HepG2 (cell line): ENCODE measurements around the gene CYBB. TPM values are rescaled to one million over a fixed set of nuclear protein-coding genes. Genes with fewer than 3 reads are reported as not detected.

Experiments used
- ATAC-seq: fragments of 200-7000 bp; cut with Tn5 transposase; 3 replicates; pipeline ENCODE4 v1.9.1; 2020; ENCODE audit warnings: mild to moderate bottlenecking, moderate library complexity
- BruUV-seq: library from RNA; stranded (reverse); fragments of 400-500 nt; replicated peaks from 2 replicates; lab custom pipeline; 2021; lab: Mats Ljungman, UMichigan
- CTCF ChIA-PET: fragments of 300-600 bp; formaldehyde crosslinking; extraction: SDS; loops from one replicate; lab custom pipeline; 2021; ENCODE audit warnings: low total read pairs, inconsistent platforms, low intra/inter-chr PET ratio; lab: Yijun Ruan, JAX
- POLR2A ChIA-PET: fragments of 350-600 bp; sonication (Branson Sonifier 250); formaldehyde crosslinking; loops from one replicate; lab custom pipeline; 2020; ENCODE audit warnings: antibody characterized with exemption, inconsistent platforms; lab: Yijun Ruan, JAX
- DNase-seq: peaks from one replicate; pipeline ENCODE4 v3.0.0-alpha.2; 2015; ENCODE audit warnings: low spot score
- FAIRE-seq: peaks from 3 replicates; lab custom pipeline; 2011; peaks lifted over from hg19 to GRCh38; lab: Jason Lieb, UNC
- H2AFZ ChIP-seq: one replicate; pipeline ENCODE4 v1.6.1; 2011; ENCODE audit warnings: low read length, inconsistent platforms
- H3K27ac ChIP-seq: fragments of 300-600 bp; 3 replicates; pipeline ENCODE4 v1.8.0; 2011; ENCODE audit warnings: mixed run types, mild to moderate bottlenecking, mixed read lengths, low read length, inconsistent platforms; ENCODE audit not compliant: insufficient read depth; ENCODE audit errors: extremely low read length
- H3K27me3 ChIP-seq, 2 experiments: fragments of 200-600 bp in 1 of 2; 2 replicates in 1 of 2; 3 replicates in 1 of 2; pipeline versions ENCODE4 v1.6.0 to v1.8.0; 2011; ENCODE audit warnings: low read length in 2 of 2, mild to moderate bottlenecking in 2 of 2, moderate library complexity in 2 of 2, inconsistent platforms in 1 of 2; ENCODE audit not compliant: insufficient read depth in 2 of 2, control insufficient read depth in 1 of 2
- H3K36me3 ChIP-seq, 2 experiments: fragments of 200-600 bp in 1 of 2; replicated peaks in 1 of 2; 2 replicates in 1 of 2; 3 replicates in 1 of 2; pipeline versions ENCODE4 v1.5.1 to v1.8.0; 2011; ENCODE audit warnings: low read length in 2 of 2, inconsistent platforms in 1 of 2; ENCODE audit not compliant: insufficient read depth in 2 of 2, control insufficient read depth in 1 of 2
- H3K4me1 ChIP-seq: 2 replicates; pipeline ENCODE4 v1.5.1; 2012; ENCODE audit warnings: low read length, inconsistent platforms; ENCODE audit not compliant: insufficient read depth
- H3K4me2 ChIP-seq: 2 replicates; pipeline ENCODE4 v1.6.0; 2011; ENCODE audit warnings: low read depth, low read length, inconsistent platforms
- H3K4me3 ChIP-seq, 3 experiments: fragments of 200-600 bp in 1 of 3; sonication (generic), shearing (Covaris generic) in 1 of 3; replicated peaks in 1 of 3; 2 replicates each; pipeline ENCODE4 v1.5.1; 2011 to 2016; ENCODE audit warnings: low read length in 3 of 3, inconsistent platforms in 2 of 3, low read depth in 2 of 3, mild to moderate bottlenecking in 2 of 3, control low read depth in 1 of 3, mixed read lengths in 1 of 3; ENCODE audit not compliant: insufficient read depth in 1 of 3
- H3K79me2 ChIP-seq: one replicate; pipeline ENCODE4 v1.6.1; 2011; ENCODE audit warnings: low read length, inconsistent platforms; ENCODE audit not compliant: insufficient read depth
- H3K9ac ChIP-seq: 2 replicates; pipeline ENCODE4 v1.6.0; 2011; ENCODE audit warnings: mild to moderate bottlenecking, low read depth, low read length, inconsistent platforms; ENCODE audit not compliant: insufficient read depth
- H3K9me3 ChIP-seq: 2 replicates; pipeline ENCODE4 v1.5.1; 2012; ENCODE audit warnings: mild to moderate bottlenecking, low read length
- H4K20me1 ChIP-seq: 2 replicates; pipeline ENCODE4 v1.6.0; 2011; ENCODE audit warnings: inconsistent platforms, mild to moderate bottlenecking, low read length, moderate library complexity; ENCODE audit not compliant: insufficient read depth
- DPF2 ChIP-seq: sonication (generic); formaldehyde crosslinking; IDR thresholded peaks from 2 replicates; pipeline ENCODE4 v1.4.0; 2020; ENCODE audit warnings: mild to moderate bottlenecking, low read depth, missing genetic modification reagents, borderline replicate concordance
- HNF4G ChIP-seq, 2 experiments: sonication (generic) in 1 of 2; formaldehyde crosslinking in 1 of 2; IDR thresholded peaks; 2 replicates each; pipeline versions ENCODE4 v1.4.0 to v1.6.1; 2011 to 2020; ENCODE audit warnings: borderline replicate concordance in 2 of 2, low read depth in 2 of 2, mild to moderate bottlenecking in 2 of 2, low read length in 1 of 2, missing genetic modification reagents in 1 of 2, moderate library complexity in 1 of 2
- HOXA7 ChIP-seq: sonication (generic); formaldehyde crosslinking; IDR thresholded peaks from 2 replicates; pipeline ENCODE4 v1.8.1; 2022; ENCODE audit warnings: mild to moderate bottlenecking, missing genetic modification reagents, moderate library complexity
- IKZF1 ChIP-seq: fragments of 450-650 bp; IDR thresholded peaks from 2 replicates; pipeline ENCODE4 v1.7.1; 2016
- KLF12 ChIP-seq: sonication (generic); formaldehyde crosslinking; IDR thresholded peaks from 2 replicates; pipeline ENCODE4 v1.4.0; 2020; ENCODE audit warnings: missing genetic modification reagents, borderline replicate concordance
- MTF1 ChIP-seq: sonication (generic); formaldehyde crosslinking; IDR thresholded peaks from 2 replicates; pipeline ENCODE4 v1.5.0; 2020; ENCODE audit warnings: missing genetic modification reagents
- SAFB2 ChIP-seq: sonication (generic); formaldehyde crosslinking; IDR thresholded peaks from 2 replicates; pipeline ENCODE4 v1.5.1; 2020; ENCODE audit warnings: missing genetic modification reagents, low read depth, mild to moderate bottlenecking, borderline replicate concordance
- ZFP82 ChIP-seq: sonication (generic); formaldehyde crosslinking; IDR thresholded peaks from 2 replicates; pipeline ENCODE4 v1.5.1; 2020; ENCODE audit warnings: mild to moderate bottlenecking, missing genetic modification reagents, borderline replicate concordance
- ZKSCAN1 ChIP-seq: fragments of 150-350 bp; IDR thresholded peaks from 2 replicates; pipeline ENCODE4 v1.6.1; 2014; ENCODE audit warnings: low read length
- ZNF335 ChIP-seq: sonication (generic); formaldehyde crosslinking; IDR thresholded peaks from 2 replicates; pipeline ENCODE4 v1.4.0; 2020; ENCODE audit warnings: missing genetic modification reagents
- ZNF468 ChIP-seq: sonication (generic); formaldehyde crosslinking; IDR thresholded peaks from 2 replicates; pipeline ENCODE4 v1.8.0; 2022; ENCODE audit warnings: mild to moderate bottlenecking, moderate library complexity, missing genetic modification reagents
- ZNF589 ChIP-seq: sonication (generic); formaldehyde crosslinking; conservative IDR thresholded peaks from 2 replicates; pipeline ENCODE4 v1.8.0; 2022; ENCODE audit warnings: mild to moderate bottlenecking, moderate library complexity, missing genetic modification reagents
- ZNF607 ChIP-seq: sonication (generic); formaldehyde crosslinking; IDR thresholded peaks from 2 replicates; pipeline ENCODE4 v1.5.1; 2020; ENCODE audit warnings: missing genetic modification reagents, mild to moderate bottlenecking, borderline replicate concordance
- ZNF713 ChIP-seq: sonication (generic); formaldehyde crosslinking; IDR thresholded peaks from 2 replicates; pipeline ENCODE4 v1.4.0; 2020; ENCODE audit warnings: mild to moderate bottlenecking, missing genetic modification reagents
- ZNF782 ChIP-seq: sonication (generic); formaldehyde crosslinking; IDR thresholded peaks from 2 replicates; pipeline ENCODE4 v1.4.0; 2020; ENCODE audit warnings: missing genetic modification reagents, mild to moderate bottlenecking, borderline replicate concordance
- ZSCAN21 ChIP-seq: sonication (generic); formaldehyde crosslinking; IDR thresholded peaks from 2 replicates; pipeline ENCODE4 v1.8.0; 2022; ENCODE audit warnings: mild to moderate bottlenecking, missing genetic modification reagents, moderate library complexity, borderline replicate concordance
- whole genome bisulfite sequencing: methylation state at CpG from one replicate; pipeline ENCODE4 v1.1.6; 2017; ENCODE audit warnings: low lambda C conversion rate; 5-methylcytosine and 5-hydroxymethylcytosine counted together
- in situ Hi-C: cut with HindIII; loops from 2 replicates; pipeline ENCODE4 v1.10.0; 2017; ENCODE audit warnings: low pct_unique_long_range_greater_than_20kb; ENCODE audit not compliant: extremely low pct_ligation_motif_present
- intact Hi-C: fragments of 100-400 bp; cut with micrococcal nuclease; formaldehyde crosslinking; loops from one replicate; pipeline ENCODE4 v1.10.0; 2022; ENCODE audit not compliant: unreplicated experiment
- polyA plus RNA-seq, 8 experiments: library from polyadenylated mRNA; depleted of rRNA in 3 of 8; stranded (reverse) in 7 of 8; unstranded in 1 of 8; fragments of >200 nt; fragmentation: Illumina TruSeq in 4 of 8; extraction: Trizol in 4 of 8; gene quantifications; 2 replicates each; pipeline versions ENCODE4 v1.2.1 to v1.2.3, GENCODE V29; 2011 to 2016; ENCODE audit warnings: low read depth in 4 of 8, missing spikeins in 1 of 8, mixed read lengths in 1 of 8; ENCODE audit not compliant: insufficient read depth in 1 of 8
- total RNA-seq, 5 experiments: library from RNA; depleted of rRNA; stranded (reverse); fragments of >200 nt; fragmentation: Illumina TruSeq; extraction: Trizol; gene quantifications; 2 replicates each; pipeline ENCODE4 v1.2.3, GENCODE V29; 2016; ENCODE audit warnings: low read depth in 1 of 5
- TF ChIP-seq, protein P1 (sequence below): IDR thresholded peaks from 2 replicates; pipeline ENCODE4 v1.6.1; 2016
- TF ChIP-seq, protein P2 (sequence below): sonication (generic); formaldehyde crosslinking; IDR thresholded peaks from 2 replicates; pipeline ENCODE4 v1.4.0; 2020; ENCODE audit warnings: mild to moderate bottlenecking, missing genetic modification reagents, borderline replicate concordance
- TF ChIP-seq, protein P3 (sequence below): sonication (generic); formaldehyde crosslinking; IDR thresholded peaks from 2 replicates; pipeline ENCODE4 v1.4.0; 2020; ENCODE audit warnings: missing genetic modification reagents

The CYBB gene
- total and polyA plus RNA-seq, 2 of the 13 experiments (the other 11 are each of a cell fraction or from before 2014, with no cell fraction given): not detected

DNA sequence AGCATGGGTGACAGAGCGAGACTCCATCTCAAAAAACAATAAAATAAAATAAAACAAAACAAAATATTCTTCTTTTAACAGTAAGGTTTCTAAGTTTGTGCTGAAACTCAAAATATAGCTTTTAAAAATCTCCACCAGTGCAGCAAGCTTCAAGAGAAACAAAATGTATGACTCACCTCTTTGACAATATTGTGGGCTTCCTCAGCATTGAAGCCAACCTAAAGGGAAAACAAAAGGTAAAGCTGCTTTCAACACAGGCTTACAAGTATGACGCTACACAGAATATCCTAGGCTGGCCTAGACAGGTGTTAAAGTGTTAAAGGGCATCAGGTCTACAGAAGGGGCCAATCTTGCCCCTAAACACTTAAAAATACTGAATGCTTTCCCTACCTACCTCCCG is 66.3 kb downstream of the CYBB start (continued):
- TF ChIP-seq, protein P1, sequence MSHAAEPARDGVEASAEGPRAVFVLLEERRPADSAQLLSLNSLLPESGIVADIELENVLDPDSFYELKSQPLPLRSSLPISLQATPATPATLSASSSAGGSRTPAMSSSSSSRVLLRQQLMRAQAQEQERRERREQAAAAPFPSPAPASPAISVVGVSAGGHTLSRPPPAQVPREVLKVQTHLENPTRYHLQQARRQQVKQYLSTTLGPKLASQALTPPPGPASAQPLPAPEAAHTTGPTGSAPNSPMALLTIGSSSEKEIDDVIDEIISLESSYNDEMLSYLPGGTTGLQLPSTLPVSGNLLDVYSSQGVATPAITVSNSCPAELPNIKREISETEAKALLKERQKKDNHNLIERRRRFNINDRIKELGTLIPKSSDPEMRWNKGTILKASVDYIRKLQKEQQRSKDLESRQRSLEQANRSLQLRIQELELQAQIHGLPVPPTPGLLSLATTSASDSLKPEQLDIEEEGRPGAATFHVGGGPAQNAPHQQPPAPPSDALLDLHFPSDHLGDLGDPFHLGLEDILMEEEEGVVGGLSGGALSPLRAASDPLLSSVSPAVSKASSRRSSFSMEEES (CRISPR knock-in tag): no peak
- TF ChIP-seq, protein P2, sequence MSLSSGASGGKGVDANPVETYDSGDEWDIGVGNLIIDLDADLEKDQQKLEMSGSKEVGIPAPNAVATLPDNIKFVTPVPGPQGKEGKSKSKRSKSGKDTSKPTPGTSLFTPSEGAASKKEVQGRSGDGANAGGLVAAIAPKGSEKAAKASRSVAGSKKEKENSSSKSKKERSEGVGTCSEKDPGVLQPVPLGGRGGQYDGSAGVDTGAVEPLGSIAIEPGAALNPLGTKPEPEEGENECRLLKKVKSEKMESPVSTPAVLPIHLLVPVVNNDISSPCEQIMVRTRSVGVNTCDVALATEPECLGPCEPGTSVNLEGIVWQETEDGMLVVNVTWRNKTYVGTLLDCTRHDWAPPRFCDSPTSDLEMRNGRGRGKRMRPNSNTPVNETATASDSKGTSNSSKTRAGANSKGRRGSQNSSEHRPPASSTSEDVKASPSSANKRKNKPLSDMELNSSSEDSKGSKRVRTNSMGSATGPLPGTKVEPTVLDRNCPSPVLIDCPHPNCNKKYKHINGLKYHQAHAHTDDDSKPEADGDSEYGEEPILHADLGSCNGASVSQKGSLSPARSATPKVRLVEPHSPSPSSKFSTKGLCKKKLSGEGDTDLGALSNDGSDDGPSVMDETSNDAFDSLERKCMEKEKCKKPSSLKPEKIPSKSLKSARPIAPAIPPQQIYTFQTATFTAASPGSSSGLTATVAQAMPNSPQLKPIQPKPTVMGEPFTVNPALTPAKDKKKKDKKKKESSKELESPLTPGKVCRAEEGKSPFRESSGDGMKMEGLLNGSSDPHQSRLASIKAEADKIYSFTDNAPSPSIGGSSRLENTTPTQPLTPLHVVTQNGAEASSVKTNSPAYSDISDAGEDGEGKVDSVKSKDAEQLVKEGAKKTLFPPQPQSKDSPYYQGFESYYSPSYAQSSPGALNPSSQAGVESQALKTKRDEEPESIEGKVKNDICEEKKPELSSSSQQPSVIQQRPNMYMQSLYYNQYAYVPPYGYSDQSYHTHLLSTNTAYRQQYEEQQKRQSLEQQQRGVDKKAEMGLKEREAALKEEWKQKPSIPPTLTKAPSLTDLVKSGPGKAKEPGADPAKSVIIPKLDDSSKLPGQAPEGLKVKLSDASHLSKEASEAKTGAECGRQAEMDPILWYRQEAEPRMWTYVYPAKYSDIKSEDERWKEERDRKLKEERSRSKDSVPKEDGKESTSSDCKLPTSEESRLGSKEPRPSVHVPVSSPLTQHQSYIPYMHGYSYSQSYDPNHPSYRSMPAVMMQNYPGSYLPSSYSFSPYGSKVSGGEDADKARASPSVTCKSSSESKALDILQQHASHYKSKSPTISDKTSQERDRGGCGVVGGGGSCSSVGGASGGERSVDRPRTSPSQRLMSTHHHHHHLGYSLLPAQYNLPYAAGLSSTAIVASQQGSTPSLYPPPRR (CRISPR knock-in tag): no peak
- TF ChIP-seq ZNF782 (no peak), DPF2 (CRISPR knock-in tag) (no peak), ZNF335 (no peak)
- TF ChIP-seq, protein P3, sequence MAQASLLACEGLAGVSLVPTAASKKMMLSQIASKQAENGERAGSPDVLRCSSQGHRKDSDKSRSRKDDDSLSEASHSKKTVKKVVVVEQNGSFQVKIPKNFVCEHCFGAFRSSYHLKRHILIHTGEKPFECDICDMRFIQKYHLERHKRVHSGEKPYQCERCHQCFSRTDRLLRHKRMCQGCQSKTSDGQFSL (CRISPR knock-in tag): no peak

DNA sequence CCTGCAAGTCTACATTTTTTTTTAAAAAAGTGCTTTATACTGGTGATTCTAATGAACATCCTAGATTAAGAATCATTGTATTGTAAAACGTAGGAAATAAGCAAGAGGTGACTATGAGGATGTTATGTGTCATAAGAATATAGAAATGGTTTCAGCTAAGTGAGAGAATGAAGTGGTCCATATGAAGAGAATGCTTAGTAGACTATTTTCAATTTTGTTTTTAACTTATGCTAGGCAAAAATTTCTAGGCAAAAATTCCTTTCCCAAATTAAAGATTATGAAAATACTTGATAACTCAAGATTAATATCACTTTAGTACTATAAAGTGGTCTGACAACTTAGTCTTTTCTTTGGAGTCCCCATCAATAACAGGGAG is 66.7 kb downstream of the CYBB start:
- Histone ChIP-seq H2AFZ (no peak overlapping the region), H3K4me3 (peak overlapping the region; percentile 62 to 71 (median 69); a peak in 4 of 6 replicates), H3K4me1 (no peaks in the 10 kb centered on the region), H3K79me2 (no peaks in the 10 kb centered on the region), H3K9me3 (no peaks in the 10 kb centered on the region), H3K36me3 (no peaks in the 10 kb centered on the region), H3K9ac (no peak overlapping the region), H3K4me2 (peak overlapping the region; percentile 77), H3K27me3 (no peaks in the 10 kb centered on the region), H3K27ac (no peak overlapping the region), H4K20me1 (no peaks in the 10 kb centered on the region)
- WGBS: 68% methylated on average over 1 of the region's 1 CpG
- intact Hi-C loops (no loop called here), in situ Hi-C loops (no loop called here)
- DNase-seq (no peak), FAIRE-seq (no peak), ATAC-seq (no peak)
- ChIA-PET POLR2A (no interaction called here), CTCF (no interaction called here)
- no TSS peak for BruUV-seq
- TF ChIP-seq KLF12 (no peak), ZNF468 (CRISPR knock-in tag) (no peak), ZKSCAN1 (no peak), ZSCAN21 (no peak), ZNF607 (CRISPR knock-in tag) (no peak), ZNF589 (CRISPR knock-in tag) (no peak), SAFB2 (no peak), IKZF1 (no peak), HOXA7 (CRISPR knock-in tag) (no peak), ZFP82 (CRISPR knock-in tag) (no peak), MTF1 (CRISPR knock-in tag) (no peak), ZNF713 (CRISPR knock-in tag) (no peak), HNF4G (IDR thresholded peaks at IDR 0.05; ENCODE audit: borderline replicate concordance, low read depth, low read length) (no peak), HNF4G (CRISPR knock-in tag; IDR thresholded peaks at IDR 0.05; ENCODE audit: borderline replicate concordance, low read depth) (no peak)
